Fibroblast of skin of abdomen (primary cell): ENCODE data around the gene MGARP.

Experiments
- DNase-seq: peaks from one replicate; pipeline ENCODE4 v3.0.0-alpha.2; 2013

The MGARP gene

DNA sequence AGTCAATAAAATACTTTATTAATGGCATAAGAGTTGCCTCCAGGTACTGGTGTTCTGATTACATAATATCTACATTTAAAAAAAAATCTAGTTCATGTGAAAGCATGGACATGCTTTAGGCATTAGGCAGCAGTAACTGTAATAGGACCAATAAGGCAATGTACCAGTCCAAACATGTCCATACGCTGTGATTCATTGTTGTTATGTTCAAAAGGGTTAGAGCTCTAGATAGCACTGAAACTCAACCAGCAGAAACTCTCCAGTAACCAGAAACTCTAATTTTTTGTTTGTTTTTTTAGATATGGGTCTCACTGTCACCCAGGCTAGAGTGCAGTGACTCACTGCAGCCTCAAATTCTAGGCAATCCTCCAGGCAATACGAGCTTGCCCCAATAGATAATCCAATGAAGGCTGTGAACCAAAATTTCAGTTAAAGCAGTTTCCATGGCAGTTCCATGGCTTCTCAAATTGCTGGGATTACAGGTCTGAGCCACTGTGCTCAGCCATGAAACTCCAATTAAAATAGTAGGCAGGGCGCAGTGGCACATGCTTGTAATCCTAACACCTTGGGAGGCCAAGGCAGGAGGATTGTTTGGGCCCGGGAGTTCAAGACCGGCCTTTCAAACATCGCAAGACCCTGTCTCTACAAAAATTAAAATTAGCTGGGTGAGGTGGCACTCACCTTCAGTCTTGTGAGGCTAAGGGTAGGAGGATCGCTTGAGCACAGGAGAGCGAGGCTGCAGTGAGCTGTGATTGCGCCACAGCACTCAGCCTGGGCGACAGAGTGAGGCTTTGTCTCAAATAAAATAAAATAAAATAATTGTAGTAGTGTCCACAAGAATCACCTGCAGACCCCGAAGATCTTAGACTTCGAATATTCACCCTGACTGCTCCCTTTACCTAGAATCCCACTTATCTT, 36.3 kb downstream of the MGARP start:
- DNase-seq: peak; percentile 97

DNA sequence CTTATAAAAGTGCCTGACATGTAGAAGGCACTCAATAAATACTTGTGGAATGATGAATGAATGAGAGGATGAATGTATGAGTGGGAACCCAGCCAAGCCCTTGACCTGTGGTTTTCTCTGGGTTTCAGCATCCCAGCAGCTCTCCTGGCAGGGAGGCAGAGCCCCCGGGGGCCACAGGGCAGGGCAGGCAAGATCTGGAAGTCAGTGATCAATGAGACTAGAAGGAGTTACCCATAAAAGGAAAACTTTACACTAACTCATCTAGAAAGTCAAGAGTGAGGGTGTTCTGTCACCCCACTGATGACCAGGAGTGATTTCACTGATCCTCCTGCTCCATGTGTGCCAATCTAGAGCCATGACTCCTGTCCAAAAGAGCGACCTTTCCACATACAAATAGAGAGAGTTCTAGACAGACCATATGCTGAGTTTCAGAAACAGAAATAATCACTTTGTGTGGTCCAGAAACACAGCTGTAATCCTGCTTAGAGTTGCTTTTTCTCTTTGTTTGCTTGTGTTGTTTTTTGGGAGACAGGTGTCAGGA, 37.4 kb downstream of the MGARP start:
- DNase-seq: peak; percentile 81

DNA sequence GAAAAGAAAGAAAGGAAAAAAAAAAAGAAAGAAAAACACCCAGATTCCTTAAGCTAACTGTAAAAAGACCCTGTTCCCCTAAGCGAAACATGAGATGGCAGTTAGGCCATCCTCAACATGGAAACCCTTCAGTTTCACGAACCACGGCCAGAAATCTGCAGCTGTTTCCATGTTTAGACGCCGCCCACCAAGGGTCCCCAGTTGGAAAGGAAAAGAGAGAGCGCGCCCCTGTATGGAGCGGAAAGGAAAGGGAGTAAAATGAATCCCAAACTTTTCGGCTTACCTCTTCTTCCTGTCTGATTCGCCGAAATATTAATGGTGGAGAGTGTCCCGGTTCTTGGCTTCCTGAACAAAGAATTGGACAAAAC, 38.3 kb downstream of the MGARP start:
- DNase-seq: no peak

- no peak for DNase-seq
Observed at GRCh38 chr4:139241086-139241783, 38.8 kb downstream of the MGARP start.

DNA sequence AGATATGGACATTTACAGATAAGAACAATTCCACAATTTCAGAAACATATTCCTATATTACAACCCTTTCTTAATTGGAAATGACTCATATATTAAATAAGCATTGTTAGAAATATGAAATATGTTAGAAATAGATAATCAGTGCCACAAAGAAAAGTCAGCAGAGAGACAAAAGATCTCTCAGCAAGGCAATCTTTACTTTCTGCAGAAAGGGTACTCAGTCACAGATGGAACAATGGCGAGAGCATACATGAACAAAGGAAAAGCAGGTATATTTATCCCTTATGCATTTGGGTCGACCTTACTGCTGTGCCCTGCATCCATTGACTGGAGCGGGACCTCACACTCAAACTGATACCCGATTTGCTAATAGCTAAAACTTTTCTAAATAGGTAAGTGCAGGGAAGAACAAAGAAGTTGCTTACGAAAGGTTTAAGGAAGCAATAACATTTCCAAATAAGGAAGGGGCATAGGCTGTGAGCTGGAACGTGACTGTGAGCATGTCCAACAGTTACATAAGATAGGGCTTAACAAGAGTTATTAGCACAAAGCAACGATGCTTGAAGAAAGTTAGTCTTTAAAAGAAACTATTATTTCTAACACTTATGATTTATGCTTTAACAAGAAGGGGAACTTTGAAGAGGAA, 40.8 kb downstream of the MGARP start:
- DNase-seq: no peak

DNA sequence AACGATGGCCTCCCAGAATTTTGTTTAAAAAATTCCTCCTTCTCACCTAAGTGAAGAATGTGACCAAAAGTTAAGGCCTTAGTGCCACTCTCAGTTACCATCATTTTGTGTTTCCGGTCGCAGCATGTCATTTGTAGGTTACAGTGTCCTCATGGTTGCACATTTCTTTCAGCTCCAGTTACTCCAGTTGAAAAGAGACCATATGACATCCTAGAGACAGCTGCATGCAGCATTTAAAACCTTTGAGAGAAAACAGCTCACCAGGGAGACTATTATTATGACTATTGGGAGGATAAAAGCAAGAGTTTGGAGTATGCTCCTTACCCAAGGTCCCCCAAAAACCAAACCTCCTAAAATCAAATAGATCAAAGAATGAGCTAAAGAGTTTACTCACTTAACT, 45.8 kb downstream of the MGARP start:
- no peak for DNase-seq

- DNase-seq: peak; percentile 60
Observed at GRCh38 chr4:139229534-139230039, 50.4 kb downstream of the MGARP start.

GRCh38 chr4:139227729-139228404, 52.2 kb downstream of the MGARP start:
- DNase-seq: no peak

- DNase-seq: peak; percentile 48
Observed at GRCh38 chr4:139223682-139224317, 56.2 kb downstream of the MGARP start.

DNA sequence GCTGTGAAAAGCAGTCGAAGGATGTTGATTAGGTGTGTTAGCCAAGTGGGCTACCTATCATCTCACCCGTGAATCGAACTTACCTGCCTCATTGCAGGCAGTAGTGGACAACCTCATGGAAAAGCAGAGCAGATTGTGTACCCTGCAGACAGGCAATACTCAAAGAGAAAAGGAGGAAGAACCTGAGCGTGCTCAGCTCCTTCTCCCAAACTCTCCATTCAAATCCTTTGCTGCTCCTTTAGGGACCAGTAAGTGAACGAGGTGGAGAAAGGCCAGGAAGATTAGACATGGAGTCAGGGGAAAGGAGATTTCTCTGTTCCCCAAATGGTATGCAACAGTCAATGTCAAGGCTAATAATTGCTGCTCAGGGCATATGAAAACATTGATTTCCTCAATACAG, 57.8 kb downstream of the MGARP start:
- DNase-seq: no peak

GRCh38 chr4:139221687-139222086, 58.3 kb downstream of the MGARP start:
- no peak for DNase-seq

- no peak for DNase-seq
Observed at GRCh38 chr4:139219450-139220055, 60.5 kb downstream of the MGARP start.
